HEK293T (cell line): ENCODE data around the gene IFNL1.

Experiments used
- FOXK2 ChIP-seq: fragments of 450-650 bp; IDR thresholded peaks from 2 replicates; pipeline ENCODE4 v1.6.1; 2016; ENCODE audit warnings: mild to moderate bottlenecking
- FOXM1 ChIP-seq: fragments of 450-650 bp; IDR thresholded peaks from 2 replicates; pipeline ENCODE4 v1.6.1; 2017; ENCODE audit warnings: mild to moderate bottlenecking, borderline replicate concordance
- HDGF ChIP-seq: fragments of 450-650 bp; IDR thresholded peaks from 2 replicates; pipeline ENCODE4 v1.6.1; 2017; ENCODE audit warnings: antibody characterized with exemption, borderline replicate concordance
- NFRKB ChIP-seq: fragments of 450-650 bp; IDR thresholded peaks from 2 replicates; pipeline ENCODE4 v1.6.1; 2016; ENCODE audit warnings: mild to moderate bottlenecking, moderate library complexity
- SP1 ChIP-seq: fragments of 450-650 bp; IDR thresholded peaks from 2 replicates; pipeline ENCODE4 v1.6.1; 2017
- TF ChIP-seq, protein P1 (sequence below): fragments of 450-650 bp; IDR thresholded peaks from 2 replicates; pipeline ENCODE4 v1.6.1; 2016

DNA sequence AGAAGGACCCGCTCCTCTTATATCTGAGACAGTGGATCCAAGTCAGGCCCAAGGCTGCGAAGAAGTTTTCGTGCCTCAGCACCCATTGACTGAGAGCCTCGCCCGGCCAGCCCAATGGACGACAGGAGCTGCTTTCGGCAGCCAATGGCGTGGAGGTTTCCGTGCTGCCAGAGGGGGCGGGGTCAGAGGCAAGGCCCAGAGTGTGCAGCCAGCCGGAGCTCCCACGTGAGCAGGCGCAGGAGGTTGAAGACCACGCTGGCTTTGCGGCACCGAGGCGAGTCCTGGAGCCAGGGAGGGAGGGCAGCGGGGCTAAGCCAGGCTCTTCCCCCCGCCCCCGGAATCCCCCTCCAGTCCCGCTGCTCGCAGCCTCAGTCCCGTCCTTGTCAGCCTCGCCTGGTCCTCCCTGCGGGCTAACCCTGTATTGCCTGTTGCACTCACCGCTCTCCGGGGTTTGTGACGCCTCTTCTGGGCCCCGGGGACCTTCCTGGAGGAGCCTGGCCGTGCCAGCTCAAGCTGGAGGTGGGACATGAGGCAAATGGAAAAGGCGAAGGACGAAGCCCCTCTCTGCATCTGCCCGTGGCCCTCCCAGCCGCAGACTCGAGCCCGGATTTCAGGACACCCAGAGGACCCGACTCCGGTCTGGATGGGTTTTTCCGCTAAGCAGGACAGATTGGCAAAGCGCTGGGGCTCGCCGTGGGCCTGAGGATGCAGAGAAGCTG lies 49.1 kb upstream of the IFNL1 start:
- TF ChIP-seq SP1 = no peak
- no peak for TF ChIP-seq FOXM1
- no peak for TF ChIP-seq NFRKB
- no peak for TF ChIP-seq FOXK2
- TF ChIP-seq HDGF = no peak
- TF ChIP-seq, protein P1, sequence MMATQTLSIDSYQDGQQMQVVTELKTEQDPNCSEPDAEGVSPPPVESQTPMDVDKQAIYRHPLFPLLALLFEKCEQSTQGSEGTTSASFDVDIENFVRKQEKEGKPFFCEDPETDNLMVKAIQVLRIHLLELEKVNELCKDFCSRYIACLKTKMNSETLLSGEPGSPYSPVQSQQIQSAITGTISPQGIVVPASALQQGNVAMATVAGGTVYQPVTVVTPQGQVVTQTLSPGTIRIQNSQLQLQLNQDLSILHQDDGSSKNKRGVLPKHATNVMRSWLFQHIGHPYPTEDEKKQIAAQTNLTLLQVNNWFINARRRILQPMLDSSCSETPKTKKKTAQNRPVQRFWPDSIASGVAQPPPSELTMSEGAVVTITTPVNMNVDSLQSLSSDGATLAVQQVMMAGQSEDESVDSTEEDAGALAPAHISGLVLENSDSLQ = no peak
